ENCODE results near the gene MYO18B.

- TF ChIP-seq EZH2 (IDR thresholded peaks at IDR 0.05; ENCODE audit: borderline replicate concordance, insufficient read depth, low read depth, low read length, poor library complexity, severe bottlenecking) (no peak), CTCF (IDR thresholded peaks at IDR 0.05) (no peak)
These were observed 158.9 kb downstream of the MYO18B start for GRCh38 chr22:25900880-25901279.
